Jurkat, Clone E6-1 (cell line): Measurements from ENCODE around the gene DIDO1.
A peak's percentile ranks its signal among the peaks of the same experiment; 100 is the strongest.

ENCODE experiments used
- DNase-seq: peaks from one replicate; pipeline ENCODE4 v3.0.0-alpha.2; 2011; ENCODE audit warnings: low read depth, low spot score
- H3K4me3 ChIP-seq: 2 replicates; pipeline ENCODE4 v1.5.1; 2011; ENCODE audit warnings: mild to moderate bottlenecking, low read length, control low read depth, moderate library complexity

DIDO1 gene

GRCh38 chr20:62901891-62902290, 24.4 kb downstream of the DIDO1 start:
- no peak overlapping the region for H3K4me3 ChIP-seq
- DNase-seq: no peak

- no peak overlapping the region for H3K4me3 ChIP-seq
- peak; percentile 59 for DNase-seq
Measured at GRCh38 chr20:62900692-62901584, 25.4 kb downstream of the DIDO1 start.

GRCh38 chr20:62900052-62900691, 26.1 kb downstream of the DIDO1 start:
- no peak overlapping the region for H3K4me3 ChIP-seq
- DNase-seq: peak; percentile 70

- H3K4me3 ChIP-seq: no peak overlapping the region
- no peak for DNase-seq
Measured at GRCh38 chr20:62899633-62900051, 26.7 kb downstream of the DIDO1 start.

GRCh38 chr20:62898970-62899632, 27.2 kb downstream of the DIDO1 start:
- DNase-seq: no peak
- no peak overlapping the region for H3K4me3 ChIP-seq

GRCh38 chr20:62898093-62898964, 28.0 kb downstream of the DIDO1 start:
- H3K4me3 ChIP-seq: no peak overlapping the region
- DNase-seq: no peak

- no peak for DNase-seq
- no peak overlapping the region for H3K4me3 ChIP-seq
Measured at GRCh38 chr20:62897666-62898065, 28.6 kb downstream of the DIDO1 start.

- H3K4me3 ChIP-seq: no peak overlapping the region
- DNase-seq: no peak
Measured at GRCh38 chr20:62896526-62896925, 29.8 kb downstream of the DIDO1 start.

- H3K4me3 ChIP-seq: no peak overlapping the region
- no peak for DNase-seq
Measured at GRCh38 chr20:62895539-62895938, 30.8 kb downstream of the DIDO1 start.

GRCh38 chr20:62894261-62894660, 32.0 kb downstream of the DIDO1 start:
- no peak overlapping the region for H3K4me3 ChIP-seq
- DNase-seq: no peak

GRCh38 chr20:62893700-62894099, 32.6 kb downstream of the DIDO1 start:
- no peak for DNase-seq
- H3K4me3 ChIP-seq: no peak overlapping the region

- H3K4me3 ChIP-seq: no peak overlapping the region
- no peak for DNase-seq
Measured at GRCh38 chr20:62892348-62893304, 33.7 kb downstream of the DIDO1 start.

GRCh38 chr20:62891111-62891510, 35.2 kb downstream of the DIDO1 start:
- no peak overlapping the region for H3K4me3 ChIP-seq
- no peak for DNase-seq

- H3K4me3 ChIP-seq: no peak overlapping the region
Measured at GRCh38 chr20:62890444-62890843, 35.9 kb downstream of the DIDO1 start.

GRCh38 chr20:62889871-62890270, 36.4 kb downstream of the DIDO1 start:
- DNase-seq: no peak

More at GRCh38 chr20:62890444-62890843, 35.9 kb downstream of the DIDO1 start:
- DNase-seq: no peak

GRCh38 chr20:62889411-62889810, 36.9 kb downstream of the DIDO1 start:
- DNase-seq: no peak
- H3K4me3 ChIP-seq: no peak overlapping the region

More at GRCh38 chr20:62889871-62890270, 36.4 kb downstream of the DIDO1 start:
- H3K4me3 ChIP-seq: no peak overlapping the region

- no peak for DNase-seq
- H3K4me3 ChIP-seq: no peak overlapping the region
Measured at GRCh38 chr20:62888910-62889309, 37.4 kb downstream of the DIDO1 start.

GRCh38 chr20:62888406-62888805, 37.9 kb downstream of the DIDO1 start:
- no peak for DNase-seq
- H3K4me3 ChIP-seq: no peak overlapping the region
